GM12878 (cell line): ENCODE results near the gene GRK1. TPM values are rescaled to one million over a fixed set of nuclear protein-coding genes. Genes with fewer than 3 reads are reported as not detected.

Experiments
- ATAC-seq: fragments of 200-7000 bp; cut with Tn5 transposase; 3 replicates; pipeline ENCODE4 v1.9.1; 2020; ENCODE audit warnings: mild to moderate bottlenecking, moderate library complexity
- BruUV-seq: library from RNA; stranded (reverse); fragments of 400-500 nt; replicated peaks from 2 replicates; lab custom pipeline; 2021; lab: Mats Ljungman, UMichigan
- CTCF ChIA-PET: fragments of 300-600 bp; sonication (Branson Sonifier 250); formaldehyde crosslinking; extraction: SDS; loops from one replicate; lab custom pipeline; 2021; ENCODE audit warnings: inconsistent platforms; lab: Yijun Ruan, JAX
- POLR2A ChIA-PET: fragments of 350-600 bp; formaldehyde crosslinking; extraction: SDS; loops from one replicate; lab custom pipeline; 2021; ENCODE audit warnings: inconsistent platforms; lab: Charles Lee
- RAD21 ChIA-PET: fragments of 300-600 bp; sonication (Branson Sonifier 250); formaldehyde crosslinking; loops from one replicate; lab custom pipeline; 2023; ENCODE audit warnings: antibody characterized with exemption; ENCODE audit not compliant: unreplicated experiment; lab: Charles Lee
- SMC1A ChIA-PET: fragments of 300-600 bp; sonication (Branson Sonifier 250); formaldehyde crosslinking; loops from one replicate; lab custom pipeline; 2023; ENCODE audit not compliant: unreplicated experiment, uncharacterized antibody; lab: Charles Lee
- DNase-seq: peaks from one replicate; pipeline ENCODE4 v3.0.0-alpha.2; 2011; ENCODE audit warnings: low read depth, low spot score
- FAIRE-seq: peaks from 3 replicates; lab custom pipeline; 2011; peaks lifted over from hg19 to GRCh38; lab: Jason Lieb, UNC
- H2AFZ ChIP-seq: 2 replicates; pipeline ENCODE4 v1.6.0; 2011; ENCODE audit warnings: low read depth, low read length, control low read depth; ENCODE audit not compliant: control insufficient read depth
- H3K27ac ChIP-seq: 2 replicates; pipeline ENCODE4 v1.5.1; 2011; ENCODE audit warnings: control low read depth; ENCODE audit not compliant: control insufficient read depth, insufficient read depth
- H3K27me3 ChIP-seq, 2 experiments: replicated peaks in 1 of 2; 2 replicates each; pipeline versions ENCODE4 v1.6.0 to v1.6.1; 2011; ENCODE audit warnings: low read length in 1 of 2; ENCODE audit not compliant: control insufficient read depth in 2 of 2, insufficient read depth in 2 of 2
- H3K36me3 ChIP-seq, 2 experiments: 2 replicates each; pipeline ENCODE4 v1.5.1; 2011; ENCODE audit warnings: low read length in 1 of 2; ENCODE audit not compliant: control insufficient read depth in 2 of 2, insufficient read depth in 2 of 2
- H3K4me1 ChIP-seq: 2 replicates; pipeline ENCODE4 v1.6.1; 2011; ENCODE audit warnings: mild to moderate bottlenecking, low read length, moderate library complexity, mixed read lengths; ENCODE audit not compliant: control insufficient read depth, insufficient read depth
- H3K4me2 ChIP-seq: 2 replicates; pipeline ENCODE4 v1.6.0; 2011; ENCODE audit warnings: control low read depth; ENCODE audit not compliant: control insufficient read depth, insufficient read depth
- H3K4me3 ChIP-seq: fragments of 200-600 bp; sonication (generic); 2 replicates; pipeline ENCODE4 v1.5.1; 2016
- H3K79me2 ChIP-seq: 2 replicates; pipeline ENCODE4 v1.6.0; 2011; ENCODE audit warnings: low read length; ENCODE audit not compliant: control insufficient read depth, insufficient read depth
- H3K9ac ChIP-seq: 2 replicates; pipeline ENCODE4 v1.8.0; 2011; ENCODE audit warnings: low read length, control low read depth, mixed read lengths; ENCODE audit not compliant: control insufficient read depth, insufficient read depth
- H3K9me3 ChIP-seq: replicated peaks from 3 replicates; pipeline ENCODE4 v1.5.1; 2011; ENCODE audit warnings: mild to moderate bottlenecking, low read length; ENCODE audit not compliant: control insufficient read depth, insufficient read depth
- H4K20me1 ChIP-seq: 2 replicates; pipeline ENCODE4 v1.6.0; 2011; ENCODE audit not compliant: control insufficient read depth, insufficient read depth
- BMI1 ChIP-seq: fragments of 450-650 bp; IDR thresholded peaks from 2 replicates; pipeline ENCODE4 v1.6.1; 2016; ENCODE audit warnings: mild to moderate bottlenecking, moderate library complexity, borderline replicate concordance
- CEBPB ChIP-seq, 2 experiments: fragments of 150-350 bp in 1 of 2; IDR thresholded peaks; 2 replicates each; pipeline ENCODE4 v1.6.1; 2012 to 2014; ENCODE audit warnings: low read depth in 2 of 2, low read length in 2 of 2, borderline replicate concordance in 1 of 2, inconsistent platforms in 1 of 2
- ELK1 ChIP-seq: IDR thresholded peaks from 2 replicates; pipeline ENCODE4 v1.6.1; 2012; ENCODE audit warnings: low read depth, low read length, improper control_type of control experiment
- EZH2 ChIP-seq: IDR thresholded peaks from 2 replicates; pipeline ENCODE4 v1.6.1; 2012; ENCODE audit warnings: low read depth, mild to moderate bottlenecking, control low read depth, inconsistent platforms, low read length, borderline replicate concordance; ENCODE audit not compliant: control insufficient read depth
- FOS ChIP-seq: IDR thresholded peaks from 3 replicates; pipeline ENCODE4 v1.6.1; 2011; ENCODE audit warnings: borderline replicate concordance; ENCODE audit not compliant: insufficient read length; ENCODE audit errors: extremely low read depth
- FOXK2 ChIP-seq: fragments of 450-650 bp; IDR thresholded peaks from 2 replicates; pipeline ENCODE4 v1.6.1; 2017; ENCODE audit warnings: mild to moderate bottlenecking, moderate library complexity
- HDAC6 ChIP-seq: fragments of 200-600 bp; sonication (generic); IDR thresholded peaks from one replicate; pipeline ENCODE4 v1.8.0; 2017; ENCODE audit warnings: antibody characterized with exemption; ENCODE audit not compliant: unreplicated experiment
- HDGF ChIP-seq: fragments of 450-650 bp; IDR thresholded peaks from 2 replicates; pipeline ENCODE4 v1.6.1; 2016; ENCODE audit warnings: antibody characterized with exemption
- MEF2B ChIP-seq: fragments of 450-650 bp; IDR thresholded peaks from 2 replicates; pipeline ENCODE4 v1.6.1; 2018; ENCODE audit warnings: mild to moderate bottlenecking, moderate library complexity; ENCODE audit not compliant: partially characterized antibody, poor library complexity, severe bottlenecking
- RCOR1 ChIP-seq: conservative IDR thresholded peaks from 2 replicates; pipeline ENCODE4 v1.6.1; 2012; ENCODE audit warnings: low read depth, low read length, improper control_type of control experiment
- SIN3A ChIP-seq: IDR thresholded peaks from 2 replicates; pipeline ENCODE4 v1.6.1; 2012; ENCODE audit warnings: low read depth, low read length, improper control_type of control experiment
- TARDBP ChIP-seq: IDR thresholded peaks from 2 replicates; pipeline ENCODE4 v1.6.1; 2016; ENCODE audit warnings: borderline replicate concordance
- ZBTB40 ChIP-seq: fragments of 450-650 bp; IDR thresholded peaks from 2 replicates; pipeline ENCODE4 v1.6.1; 2016; ENCODE audit warnings: mild to moderate bottlenecking, moderate library complexity, borderline replicate concordance
- ZNF687 ChIP-seq: fragments of 450-650 bp; IDR thresholded peaks from 2 replicates; pipeline ENCODE4 v1.6.1; 2017; ENCODE audit warnings: mild to moderate bottlenecking, moderate library complexity
- WGBS: methylation state at CpG from one replicate; pipeline ENCODE4 v1.1.6; 2016; ENCODE audit warnings: low lambda C conversion rate; ENCODE audit not compliant: insufficient replicate concordance, insufficient coverage; ENCODE audit errors: missing lambda C conversion rate; 5-methylcytosine and 5-hydroxymethylcytosine counted together
- in situ Hi-C: fragments of 300-500 bp; cut with MboI; formaldehyde crosslinking; loops from 9 replicates; pipeline ENCODE4 v1.14.3; 2018; ENCODE audit warnings: mixed read lengths
- intact Hi-C: fragments of 100-400 bp; cut with micrococcal nuclease; formaldehyde crosslinking; loops from one replicate; pipeline ENCODE4 v1.14.2; 2022; ENCODE audit not compliant: unreplicated experiment
- polyA plus RNA-seq, 11 experiments: library from polyadenylated mRNA; depleted of rRNA in 4 of 11; unstranded in 6 of 11; stranded (reverse) in 5 of 11; fragments of >200 nt; fragmentation: Nextera tagmentation in 4 of 11; fragmentation: Illumina TruSeq in 1 of 11; extraction: Ambion mirVana in 4 of 11; extraction: Trizol in 1 of 11; gene quantifications; 1 replicate in 1 of 11; 2 replicates in 10 of 11; pipeline versions ENCODE4 v1.2.1 to v1.2.3, GENCODE V29; 2011 to 2016; ENCODE audit warnings: inconsistent platforms in 2 of 11, missing spikeins in 2 of 11, low read depth in 1 of 11
- total RNA-seq, 4 experiments: library from RNA; depleted of rRNA in 3 of 4; stranded (reverse); fragments of >200 nt in 3 of 4; fragmentation: Illumina TruSeq in 1 of 4; extraction: Trizol in 1 of 4; gene quantifications; 2 replicates each; pipeline versions ENCODE4 v1.2.1 to v1.2.3, GENCODE V29; 2013 to 2021

GRK1 gene
- total and polyA plus RNA-seq, 10 of the 15 experiments (the other 5 are each of a cell fraction or from before 2014, with no cell fraction given): under 0.01 to 0.04 TPM; not detected in 8

- TF ChIP-seq ZNF687 (no peak), CEBPB (IDR thresholded peaks at IDR 0.05; ENCODE audit: borderline replicate concordance in 1 of 2, low read depth in 2 of 2, low read length in 2 of 2) (no peak), SIN3A (no peak), ELK1 (no peak)
These were observed 74.2 kb downstream of the GRK1 start (continued) for GRCh38 chr13:113741191-113741668.

- 22% methylated on average over 15 of the region's 15 CpGs for WGBS
- ChIA-PET CTCF (no interaction called here), SMC1A (no interaction called here), RAD21 (no interaction called here), POLR2A (no interaction called here)
- Histone ChIP-seq H3K9ac (no peak overlapping the region), H2AFZ (no peak overlapping the region), H3K4me1 (no peaks in the 10 kb centered on the region), H3K4me3 (no peak overlapping the region), H3K9me3 (no peaks in the 10 kb centered on the region), H3K27ac (no peak overlapping the region), H3K36me3 (no peaks in the 10 kb centered on the region), H4K20me1 (no peaks in the 10 kb centered on the region), H3K4me2 (no peak overlapping the region), H3K27me3 (no peaks in the 10 kb centered on the region; a peak in 1 of 4 replicates), H3K79me2 (no peaks in the 10 kb centered on the region)
- ATAC-seq (peak; percentile 71), DNase-seq (no peak), FAIRE-seq (no peak)
- no TSS peak for BruUV-seq
- in situ Hi-C loops: no loop called here
- intact Hi-C loops: no loop called here
- TF ChIP-seq BMI1: no peak
- TF ChIP-seq TARDBP: no peak
- TF ChIP-seq ZBTB40: no peak
- TF ChIP-seq EZH2: no peak
- no peak for TF ChIP-seq FOS
- no peak for TF ChIP-seq HDGF
- TF ChIP-seq RCOR1: no peak
- no peak for TF ChIP-seq HDAC6
- TF ChIP-seq FOXK2: no peak
- no peak for TF ChIP-seq MEF2B
These were observed 75.0 kb downstream of the GRK1 start for GRCh38 chr13:113742000-113742441.
